ENCODE results near the gene SCCPDH. TPM values are rescaled to one million over a fixed set of nuclear protein-coding genes. Genes with fewer than 3 reads are reported as not detected.
A peak's percentile ranks its signal among the peaks of the same experiment; 100 is the strongest.
"Not testable (repeated sequence)": the region's sequence is repeated elsewhere in the genome, so short reads cannot be mapped to it uniquely, and the experiment has no call there.

Gene SCCPDH
- total RNA-seq, 2 donors from 2014 or later = 22.7 to 23.2 TPM

GRCh38 chr1:246733704-246734103, 9.5 kb downstream of the SCCPDH start:
- intact Hi-C loops (cut with DNase I) = no loop called here
- no peak for DNase-seq (ENCODE audit: low spot score)

DNA sequence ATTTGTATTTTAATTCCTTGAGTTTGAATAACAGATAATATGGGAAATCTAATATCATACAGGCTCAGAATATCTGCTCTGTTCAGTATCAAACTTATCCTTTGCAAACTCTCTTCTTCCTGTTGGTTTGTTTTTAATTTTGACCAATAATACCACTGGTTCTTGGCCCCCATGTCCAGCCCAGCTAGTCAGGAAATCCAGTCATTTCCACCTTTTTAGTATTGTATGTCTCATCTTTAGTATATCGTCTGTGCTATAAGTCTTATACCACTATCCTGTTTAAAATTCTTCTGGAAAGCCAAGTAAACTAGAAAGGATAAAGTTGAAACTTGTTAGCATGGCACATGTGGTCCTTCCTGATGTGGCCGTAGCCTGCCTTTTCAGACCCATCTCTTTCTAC, 10.7 kb downstream of the SCCPDH start:
- intact Hi-C loops (cut with DNase I) = no loop called here
- no peak for DNase-seq (ENCODE audit: low spot score)

- no peak for DNase-seq (ENCODE audit: low spot score)
- intact Hi-C loops (cut with DNase I) = no loop called here
Measured at GRCh38 chr1:246735735-246736134, 11.5 kb downstream of the SCCPDH start.

- DNase-seq (ENCODE audit: low spot score) = no peak
- intact Hi-C loops (cut with DNase I) = no loop called here
Measured at GRCh38 chr1:246742396-246742795, 18.2 kb downstream of the SCCPDH start.

DNA sequence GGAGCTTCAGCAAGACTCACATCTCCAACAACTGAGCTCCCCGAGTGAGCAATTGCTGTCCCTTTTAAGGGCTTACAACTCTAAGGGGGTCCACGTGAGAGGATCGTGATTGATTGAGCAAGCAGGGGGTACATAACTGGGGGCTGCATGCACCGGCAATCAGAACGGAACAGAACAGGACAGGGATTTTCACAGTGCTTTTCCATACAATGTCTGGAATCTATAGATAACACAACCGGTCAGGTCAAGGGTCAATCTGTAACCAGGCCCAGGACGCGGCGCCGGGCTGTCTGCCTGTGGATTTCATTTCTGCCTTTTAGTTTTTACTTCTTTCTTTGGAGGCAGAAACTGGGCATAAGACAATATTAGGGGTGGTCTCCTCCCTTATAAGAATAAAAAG, 21.9 kb downstream of the SCCPDH start:
- DNase-seq (ENCODE audit: low spot score); intact Hi-C loops (cut with DNase I): not testable (repeated sequence)

GRCh38 chr1:246748006-246748405, 23.8 kb downstream of the SCCPDH start:
- no peak for DNase-seq (ENCODE audit: low spot score)
- intact Hi-C loops (cut with DNase I) = no loop called here

DNA sequence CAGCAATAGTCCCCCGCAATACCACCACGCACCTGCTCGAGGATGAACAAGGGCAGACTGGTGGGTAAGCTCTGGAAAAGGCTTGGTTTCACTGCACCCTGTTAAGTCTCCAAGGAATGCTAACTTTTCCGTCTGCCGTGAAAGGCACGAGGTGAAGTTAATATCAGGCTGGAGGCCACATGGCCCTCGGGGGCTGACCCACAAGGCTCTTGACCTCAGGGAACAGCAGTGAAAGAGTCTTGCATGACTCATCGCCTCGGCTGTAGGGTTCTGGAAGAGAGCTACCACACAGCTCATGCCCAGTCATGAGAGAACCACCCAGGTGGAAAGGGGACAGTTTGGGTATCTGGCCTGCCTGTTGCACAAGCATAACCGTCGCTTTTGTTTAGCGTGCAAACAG, 24.7 kb downstream of the SCCPDH start:
- intact Hi-C loops (cut with DNase I) = no loop called here
- DNase-seq (ENCODE audit: low spot score) = no peak

DNA sequence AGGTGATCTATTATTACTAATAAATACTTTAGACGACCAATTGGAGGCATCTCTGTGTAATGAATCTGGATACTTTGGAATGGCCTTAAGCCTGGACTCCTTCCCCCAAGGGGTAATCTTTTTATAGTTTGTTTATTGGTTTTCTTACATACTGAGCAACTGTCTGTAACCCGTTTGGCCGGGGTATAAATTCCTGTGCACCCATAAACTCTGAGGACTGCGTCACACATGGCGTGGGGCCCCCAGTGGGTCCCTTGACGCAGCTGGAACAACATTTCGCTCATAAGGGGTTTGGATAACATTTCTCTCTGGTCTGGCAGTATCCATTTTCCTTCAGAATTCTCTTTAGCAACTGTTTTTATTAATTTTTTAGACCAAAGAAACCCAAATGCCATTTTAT, 26.5 kb downstream of the SCCPDH start:
- intact Hi-C loops (cut with DNase I) = no loop called here
- no peak for DNase-seq (ENCODE audit: low spot score)

- DNase-seq (ENCODE audit: low spot score) = peak; percentile 86
- intact Hi-C loops (cut with DNase I) = no loop called here
Measured at GRCh38 chr1:246753670-246754535, 29.7 kb downstream of the SCCPDH start.

- intact Hi-C loops (cut with DNase I) = no loop called here
- no peak for DNase-seq (ENCODE audit: low spot score)
Measured at GRCh38 chr1:246755419-246755818, 31.2 kb downstream of the SCCPDH start.

DNA sequence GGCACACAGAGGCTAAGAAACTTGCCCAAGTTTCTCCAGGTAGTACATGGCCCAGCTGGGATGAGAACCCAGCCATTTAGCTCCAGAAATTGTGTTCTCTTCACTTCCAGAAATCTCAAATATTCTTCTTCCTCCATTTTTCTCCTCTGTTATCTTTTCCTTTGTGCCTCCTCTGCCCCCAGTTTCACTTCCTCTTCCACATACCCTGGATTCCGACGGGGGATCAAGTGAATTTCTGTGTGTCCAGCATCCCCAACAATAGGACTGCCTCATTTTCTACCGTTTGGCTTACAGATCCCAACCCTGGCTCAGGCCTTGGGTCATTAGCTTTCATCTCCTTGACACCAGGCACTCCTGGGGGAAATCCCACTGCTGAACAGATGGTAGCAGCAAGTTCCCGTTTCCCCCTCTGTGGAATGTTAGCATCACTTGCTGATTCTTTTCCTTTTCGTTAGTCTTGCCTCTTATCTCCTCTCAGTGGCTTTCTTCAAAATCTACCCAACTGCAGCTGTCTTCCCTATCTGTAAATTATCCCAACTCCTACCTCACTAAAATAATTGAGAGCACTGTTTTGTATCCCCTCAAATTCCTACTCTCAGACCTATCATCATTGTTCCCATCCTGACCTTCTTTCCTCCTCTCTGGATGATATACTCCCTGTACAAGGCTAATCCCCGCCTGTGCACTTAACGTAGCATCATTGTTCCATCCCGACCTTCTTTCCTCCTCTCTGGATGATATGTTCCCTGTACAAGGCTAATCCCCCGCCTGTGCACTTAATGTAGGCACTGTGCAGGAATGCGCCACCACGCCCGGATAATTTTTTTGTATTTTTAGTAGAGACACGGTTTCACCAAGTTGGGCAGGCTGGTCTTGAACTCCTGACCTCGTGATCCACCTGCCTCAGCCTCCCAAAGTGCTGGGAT, 36.5 kb downstream of the SCCPDH start:
- no peak for DNase-seq (ENCODE audit: low spot score)
- intact Hi-C loops (cut with DNase I) = no loop called here

GRCh38 chr1:246761396-246761795, 37.2 kb downstream of the SCCPDH start:
- intact Hi-C loops (cut with DNase I) = no loop called here
- DNase-seq (ENCODE audit: low spot score) = no peak

GRCh38 chr1:246765521-246765920, 41.3 kb downstream of the SCCPDH start:
- intact Hi-C loops (cut with DNase I) = no loop called here
- DNase-seq (ENCODE audit: low spot score) = no peak

DNA sequence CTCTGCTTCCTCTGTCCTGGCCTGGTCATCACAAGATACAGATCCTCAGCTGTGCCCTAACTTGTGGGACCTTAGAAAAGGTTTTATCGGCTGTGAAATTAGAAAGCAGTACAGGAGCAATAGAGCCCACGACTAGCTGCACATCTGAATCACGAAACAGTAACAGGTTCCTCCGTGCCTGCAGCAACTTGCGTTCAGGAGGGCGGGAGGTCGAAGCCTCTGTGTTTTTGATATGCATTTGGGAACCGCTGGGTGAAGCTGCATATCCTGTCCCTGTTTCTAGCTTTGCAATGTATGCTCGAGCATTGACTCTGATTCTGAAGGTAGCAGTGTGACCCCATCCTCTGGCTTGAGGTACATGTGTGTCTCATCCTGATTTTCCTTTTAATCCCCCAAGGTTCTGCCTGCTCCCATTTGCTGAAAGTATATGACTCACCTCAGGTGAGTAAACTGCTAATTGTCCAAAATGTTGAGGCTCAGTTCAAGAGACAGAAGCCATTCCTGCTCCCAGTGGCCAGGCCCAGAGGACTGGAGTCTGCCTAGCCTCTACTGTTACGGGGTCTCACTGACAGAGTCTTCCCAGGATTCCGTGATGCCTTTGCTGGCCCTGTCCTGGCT, 44.3 kb downstream of the SCCPDH start:
- intact Hi-C loops (cut with DNase I) = no loop called here

DNA sequence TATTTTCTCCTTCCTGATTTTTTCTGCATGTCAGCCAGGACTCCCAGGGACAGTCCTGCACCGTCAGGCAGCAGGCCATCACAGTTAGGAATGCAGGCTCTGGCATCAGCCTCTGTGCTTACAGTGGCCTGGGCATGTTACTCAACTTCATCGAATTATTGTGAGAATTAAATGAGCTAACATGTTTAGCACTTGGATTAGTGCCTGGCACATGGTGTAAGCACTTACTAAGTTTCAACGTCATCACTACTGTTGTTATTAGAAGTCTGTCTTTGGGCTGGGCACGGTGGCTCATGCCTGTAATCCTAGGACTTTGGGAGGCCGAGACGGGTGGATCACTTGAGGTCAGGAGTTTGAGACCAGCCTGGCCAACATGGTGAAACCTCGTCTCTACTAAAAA, 45.1 kb downstream of the SCCPDH start:
- DNase-seq (ENCODE audit: low spot score) = peak; percentile 88
- intact Hi-C loops (cut with DNase I) = no loop called here

More for the DNA sequence above, 44.3 kb downstream of the SCCPDH start:
- DNase-seq (ENCODE audit: low spot score) = no peak

DNA sequence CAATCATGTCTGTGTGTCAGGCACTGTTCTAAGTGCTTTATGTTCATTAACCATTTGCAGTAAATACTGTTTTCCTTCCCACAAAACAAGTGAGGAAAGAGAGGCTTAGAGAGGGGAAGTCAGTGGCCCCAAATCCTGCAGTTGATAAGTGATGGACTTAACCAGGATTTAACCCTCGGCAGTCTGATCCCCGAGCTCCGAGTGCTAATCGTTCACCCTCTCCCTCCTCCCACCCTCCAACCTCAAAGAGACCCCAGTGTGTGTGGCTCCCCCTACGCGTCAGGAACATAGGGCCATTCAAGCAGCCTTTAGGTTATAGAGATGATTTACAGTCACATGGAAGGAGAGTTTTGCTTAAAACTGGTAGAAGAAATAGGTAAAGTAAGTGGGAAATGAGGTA, 47.2 kb downstream of the SCCPDH start:
- DNase-seq (ENCODE audit: low spot score) = no peak
- intact Hi-C loops (cut with DNase I) = no loop called here

GRCh38 chr1:246772686-246773085, 48.5 kb downstream of the SCCPDH start:
- intact Hi-C loops (cut with DNase I) = no loop called here
- DNase-seq (ENCODE audit: low spot score) = no peak

GRCh38 chr1:246773213-246773641, 49.0 kb downstream of the SCCPDH start:
- intact Hi-C loops (cut with DNase I) = no loop called here
- no peak for DNase-seq (ENCODE audit: low spot score)

GRCh38 chr1:246775531-246776385, 51.5 kb downstream of the SCCPDH start:
- intact Hi-C loops (cut with DNase I) = no loop called here
- no peak for DNase-seq (ENCODE audit: low spot score)

Data from posterior vena cava (tissue), 2 donors.